Measurements from ENCODE around the gene ST6GALNAC3.

DNA sequence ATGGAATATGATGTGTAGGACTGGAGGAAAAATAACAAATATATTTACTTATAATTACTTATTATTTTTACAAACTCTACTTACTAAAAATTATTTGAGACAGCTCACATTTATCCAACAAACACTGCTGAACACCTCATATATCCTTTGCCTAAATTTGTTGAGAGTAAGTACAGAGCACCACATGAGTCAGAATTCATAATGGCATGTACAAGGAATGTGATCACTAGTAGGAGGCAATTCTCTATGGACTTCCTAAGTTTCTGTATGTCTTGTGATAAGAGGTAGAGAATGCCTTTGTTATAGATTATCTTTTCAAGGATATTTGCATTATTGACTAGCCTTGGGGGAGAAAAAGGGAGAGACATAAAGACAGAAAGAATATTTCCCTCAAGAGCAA is 8.2 kb upstream of the ST6GALNAC3 start:
- no peak for TF ChIP-seq CTCF (IDR thresholded peaks at IDR 0.05)
- no peak for TF ChIP-seq POLR2A (IDR thresholded peaks at IDR 0.05)

Data from heart left ventricle (tissue), 13 donors.